Germinal center (tissue), 1 donor: ENCODE results near the gene TFRC.
"Not testable (repeated sequence)": the region's sequence is repeated elsewhere in the genome, so short reads cannot be mapped to it uniquely, and the experiment has no call there.

Experiments used
- DNase-seq: peaks from one replicate; pipeline ENCODE4 v3.0.0; 2012; ENCODE audit warnings: mixed read lengths, low spot score

The TFRC gene

GRCh38 chr3:196048922-196049598 lies 32.8 kb downstream of the TFRC start:
- no peak for DNase-seq

GRCh38 chr3:196047391-196048030 lies 34.4 kb downstream of the TFRC start:
- no peak for DNase-seq

- no peak for DNase-seq
Observed at GRCh38 chr3:196044513-196044912, 37.4 kb downstream of the TFRC start.

- DNase-seq: no peak
Observed at GRCh38 chr3:196042673-196043072, 39.2 kb downstream of the TFRC start.

- DNase-seq: no peak
Observed at GRCh38 chr3:196039359-196039758, 42.5 kb downstream of the TFRC start.

GRCh38 chr3:196026059-196026458 lies 55.8 kb downstream of the TFRC start:
- DNase-seq: not testable (repeated sequence)

GRCh38 chr3:196024968-196025367 lies 56.9 kb downstream of the TFRC start:
- DNase-seq: no peak

- DNase-seq: no peak
Observed at GRCh38 chr3:196023947-196024346, 57.9 kb downstream of the TFRC start.

- DNase-seq: not testable (repeated sequence)
Observed at GRCh38 chr3:196022499-196022878, 59.4 kb downstream of the TFRC start.

- no peak for DNase-seq
Observed at GRCh38 chr3:196020373-196020772, 61.5 kb downstream of the TFRC start.

- DNase-seq: not testable (repeated sequence)
Observed at GRCh38 chr3:196019576-196019975, 62.3 kb downstream of the TFRC start.

GRCh38 chr3:196018159-196018558 lies 63.7 kb downstream of the TFRC start:
- DNase-seq: not testable (repeated sequence)

- DNase-seq: no peak
Observed at GRCh38 chr3:196016485-196016884, 65.4 kb downstream of the TFRC start.

- no peak for DNase-seq
Observed at GRCh38 chr3:196016059-196016458, 65.8 kb downstream of the TFRC start.

- no peak for DNase-seq
Observed at GRCh38 chr3:196013587-196014487, 68.1 kb downstream of the TFRC start.

- no peak for DNase-seq
Observed at GRCh38 chr3:196012941-196013476, 68.9 kb downstream of the TFRC start.

GRCh38 chr3:196012481-196012880 lies 69.4 kb downstream of the TFRC start:
- DNase-seq: no peak

- no peak for DNase-seq
Observed at GRCh38 chr3:196009456-196009855, 72.4 kb downstream of the TFRC start.

- DNase-seq: no peak
Observed at GRCh38 chr3:196008929-196009328, 73.0 kb downstream of the TFRC start.

- DNase-seq: no peak
Observed at GRCh38 chr3:196008387-196008786, 73.5 kb downstream of the TFRC start.

- no peak for DNase-seq
Observed at GRCh38 chr3:196007744-196008335, 74.0 kb downstream of the TFRC start.

GRCh38 chr3:196005338-196005737 lies 76.6 kb downstream of the TFRC start:
- DNase-seq: not testable (repeated sequence)
